Hepatocyte (in vitro differentiated cells): ENCODE data around the gene SLC22A7.

ENCODE experiments used
- CTCF ChIP-seq: fragments of 200-600 bp; sonication (generic); IDR thresholded peaks from 2 replicates; pipeline ENCODE4 v1.5.1; 2016; ENCODE audit warnings: antibody characterized with exemption, mild to moderate bottlenecking; ENCODE audit not compliant: poor library complexity
- EZH2 ChIP-seq: fragments of 200-600 bp; sonication (generic); IDR thresholded peaks from 2 replicates; pipeline ENCODE4 v1.6.1; 2016; ENCODE audit warnings: antibody characterized with exemption, mild to moderate bottlenecking, borderline replicate concordance
- EZH2phosphoT487 ChIP-seq: fragments of 200-600 bp; sonication (generic); IDR thresholded peaks from one replicate; pipeline ENCODE4 v1.6.1; 2018; ENCODE audit warnings: antibody characterized with exemption, mild to moderate bottlenecking, low read depth, moderate library complexity; ENCODE audit not compliant: unreplicated experiment, severe bottlenecking

GRCh38 chr6:43308990-43309477 lies 11.0 kb downstream of the SLC22A7 start:
- TF ChIP-seq CTCF (no peak), EZH2phosphoT487 (no peak), EZH2 (no peak)
